Measurements from ENCODE around the gene SLC12A6. TPM values are rescaled to one million over a fixed set of nuclear protein-coding genes. Genes with fewer than 3 reads are reported as not detected.
A peak's percentile ranks its signal among the peaks of the same experiment; 100 is the strongest.

The SLC12A6 gene
- total and polyA plus RNA-seq, 2 of the 13 experiments (the other 11 are each of a cell fraction or from before 2014, with no cell fraction given) = 15.2 to 30.1 TPM

GRCh38 chr15:34366271-34367065 lies 28.9 kb upstream of the SLC12A6 start:
- CTCF ChIA-PET (ENCODE audit: low intra/inter-chr PET ratio, low total read pairs) = interaction anchor here (0.8 to 1.7 kb wide), 2 partner anchors 8 to 23 kb away, joined by 3 to 14 read pairs; partner anchors contain the start of genes NOP10 and NUTM1
- H3K36me3 ChIP-seq (replicated peaks in 1 of 2; ENCODE audit: control insufficient read depth in 1 of 2, insufficient read depth in 2 of 2, low read length in 2 of 2) = no peaks in the 10 kb centered on the region; a peak in 1 of 5 replicates
- H3K27ac ChIP-seq (ENCODE audit: extremely low read length, insufficient read depth, low read length) = peak overlapping the region; percentile 51
- H3K79me2 ChIP-seq (ENCODE audit: insufficient read depth, low read length) = peaks cover 2% of the 10 kb centered on the region
- peak overlapping the region; percentile 59 to 94 (median 87) for H3K4me3 ChIP-seq (replicated peaks in 1 of 3; ENCODE audit: insufficient read depth in 1 of 3, low read depth in 2 of 3, low read length in 3 of 3)
- FAIRE-seq (peak; percentile 36), ATAC-seq (peak; percentile 72), DNase-seq (ENCODE audit: low spot score) (peak; percentile 50)
- no peaks in the 10 kb centered on the region for H3K27me3 ChIP-seq (ENCODE audit: control insufficient read depth in 1 of 2, insufficient read depth in 2 of 2, low read length in 2 of 2)
- intact Hi-C loops (cut with micrococcal nuclease; ENCODE audit: unreplicated experiment) = loop anchor here (1.0 to 5.0 kb wide), 2 partner anchors 23 to 124 kb away; partner anchors contain the start of genes NOP10 and NUTM1
- 2% methylated on average over 37 of the region's 37 CpGs for WGBS (ENCODE audit: low lambda C conversion rate)
- BruUV-seq (replicated peaks) = no TSS peak
- H4K20me1 ChIP-seq (ENCODE audit: insufficient read depth, low read length) = no peaks in the 10 kb centered on the region
- H3K4me2 ChIP-seq (ENCODE audit: low read depth, low read length) = peak overlapping the region; percentile 97
- POLR2A ChIA-PET = interaction anchor here (1.2 to 3.1 kb wide), 5 partner anchors 23 to 221 kb away, joined by 3 to 28 read pairs (median 7); partner anchors contain the start of genes KATNBL1, NOP10, NUTM1 and SLC12A6
- H3K4me1 ChIP-seq (ENCODE audit: insufficient read depth, low read length) = peaks cover 21% of the 10 kb centered on the region
- no peaks in the 10 kb centered on the region for H3K9me3 ChIP-seq (ENCODE audit: low read length)
- H2AFZ ChIP-seq (ENCODE audit: low read length) = no peak overlapping the region
- in situ Hi-C loops (cut with HindIII; ENCODE audit: extremely low pct_ligation_motif_present, low pct_unique_long_range_greater_than_20kb) = loop anchor here (10.0 to 25.0 kb wide), 2 partner anchors 68 to 304 kb away; partner anchors contain the start of gene GOLGA8A
- H3K9ac ChIP-seq (ENCODE audit: insufficient read depth, low read depth, low read length) = peak overlapping the region; percentile 62
- TF ChIP-seq MTF1 (CRISPR knock-in tag; IDR thresholded peaks at IDR 0.05) (no peak), DRAP1 (CRISPR knock-in tag; IDR thresholded peaks at IDR 0.05) (no peak), PRPF4 (IDR thresholded peaks at IDR 0.05; ENCODE audit: low read depth, low read length, poor library complexity, severe bottlenecking) (peak; percentile 37), KDM5B (CRISPR knock-in tag; IDR thresholded peaks at IDR 0.05; ENCODE audit: borderline replicate concordance) (no peak), RBM39 (IDR thresholded peaks at IDR 0.05; ENCODE audit: low read depth, low read length, poor library complexity, severe bottlenecking) (no peak), NFKBIZ (CRISPR knock-in tag; IDR thresholded peaks at IDR 0.05) (no peak), FOSL1 (CRISPR knock-in tag; IDR thresholded peaks at IDR 0.05; ENCODE audit: borderline replicate concordance) (no peak), FUBP1 (CRISPR knock-in tag; IDR thresholded peaks at IDR 0.05; ENCODE audit: borderline replicate concordance) (no peak), ZNF563 (CRISPR knock-in tag; IDR thresholded peaks at IDR 0.05) (no peak), THAP7 (CRISPR knock-in tag; IDR thresholded peaks at IDR 0.05) (no peak), HOXA3 (CRISPR knock-in tag; IDR thresholded peaks at IDR 0.05) (0 out of 2 replicates have a peak, but pooled peaks have one; percentile 35), ZNF501 (CRISPR knock-in tag; IDR thresholded peaks at IDR 0.05) (no peak), HCFC1 (IDR thresholded peaks at IDR 0.05; ENCODE audit: low read depth, low read length) (no peak), PCBP1 (IDR thresholded peaks at IDR 0.05; ENCODE audit: borderline replicate concordance, low read depth, low read length) (peak; percentile 91; the same call in 1 of the 2 replicates), SP4 (CRISPR knock-in tag; IDR thresholded peaks at IDR 0.05) (no peak), ZNF770 (CRISPR knock-in tag; IDR thresholded peaks at IDR 0.05) (peak; percentile 45; the same call in 1 of the 2 replicates), TAF1 (CRISPR knock-in tag; IDR thresholded peaks at IDR 0.05) (no peak)

All from HepG2 (cell line).